K562 (cell line): ENCODE data around the gene LYAR. TPM values are rescaled to one million over a fixed set of nuclear protein-coding genes. Genes with fewer than 3 reads are reported as not detected.

ENCODE experiments used
- ATAC-seq: fragments of 200-7000 bp; cut with Tn5 transposase; 3 replicates; pipeline ENCODE4 v1.9.1; 2020; ENCODE audit warnings: moderate library complexity
- BruUV-seq: library from RNA; stranded (reverse); fragments of 400-500 nt; replicated peaks from 2 replicates; lab custom pipeline; 2021; lab: Mats Ljungman, UMichigan
- CTCF ChIA-PET: fragments of 300-600 bp; formaldehyde crosslinking; extraction: SDS; loops from one replicate; lab custom pipeline; 2021; ENCODE audit warnings: low intra/inter-chr PET ratio; lab: Yijun Ruan, JAX
- POLR2A ChIA-PET: fragments of 300-600, 350-650 bp; sonication (Branson Sonifier 250); formaldehyde crosslinking; extraction: SDS; loops from one replicate; lab custom pipeline; 2021; ENCODE audit warnings: antibody characterized with exemption, inconsistent platforms; lab: Yijun Ruan, JAX
- DNase-seq, 4 experiments: peaks; one replicate each; pipeline versions ENCODE4 v3.0.0 to v3.0.0-alpha.2; 2011 to 2018; ENCODE audit warnings: low spot score in 3 of 4, mixed read lengths in 3 of 4; ENCODE audit errors: extremely low read depth in 1 of 4
- FAIRE-seq: peaks from 2 replicates; lab custom pipeline; 2011; peaks lifted over from hg19 to GRCh38; lab: Jason Lieb, UNC
- H2AFZ ChIP-seq: 2 replicates; pipeline ENCODE4 v1.6.0; 2011; ENCODE audit warnings: low read depth, low read length, control low read depth, inconsistent platforms
- H3K27ac ChIP-seq: fragments of 200-600 bp; 3 replicates; pipeline ENCODE4 v1.8.0; 2011; ENCODE audit warnings: low read depth, mild to moderate bottlenecking, control low read depth, inconsistent platforms, low read length, moderate library complexity, mixed read lengths; ENCODE audit errors: extremely low read depth
- H3K27me3 ChIP-seq, 2 experiments: fragments of 300-600 bp in 1 of 2; 2 replicates in 1 of 2; 3 replicates in 1 of 2; pipeline versions ENCODE4 v1.6.0 to v1.8.0; 2011; ENCODE audit warnings: inconsistent platforms in 2 of 2, low read length in 2 of 2, mild to moderate bottlenecking in 1 of 2, mixed read lengths in 1 of 2, moderate library complexity in 1 of 2; ENCODE audit not compliant: control insufficient read depth in 2 of 2, insufficient read depth in 2 of 2
- H3K36me3 ChIP-seq: fragments of 300-600 bp; 3 replicates; pipeline ENCODE4 v1.8.0; 2011; ENCODE audit warnings: mild to moderate bottlenecking, low read length, inconsistent platforms; ENCODE audit not compliant: control insufficient read depth, insufficient read depth
- H3K4me1 ChIP-seq, 2 experiments: fragments of 200-600 bp in 1 of 2; replicated peaks in 1 of 2; 2 replicates in 1 of 2; 3 replicates in 1 of 2; pipeline versions ENCODE4 v1.5.1 to v1.8.0; 2011; ENCODE audit warnings: inconsistent platforms in 2 of 2, low read length in 2 of 2, mild to moderate bottlenecking in 1 of 2, mixed read lengths in 1 of 2, moderate library complexity in 1 of 2; ENCODE audit not compliant: control insufficient read depth in 2 of 2, insufficient read depth in 2 of 2
- H3K4me2 ChIP-seq: 2 replicates; pipeline ENCODE4 v1.6.1; 2011; ENCODE audit warnings: low read length, control low read depth, inconsistent platforms, mixed read lengths; ENCODE audit not compliant: insufficient read depth
- H3K4me3 ChIP-seq: fragments of 200-600 bp; sonication (generic), shearing (Covaris generic); 2 replicates; pipeline ENCODE4 v1.5.1; 2016; ENCODE audit warnings: control low read depth, inconsistent platforms
- H3K79me2 ChIP-seq: fragments of 200-600 bp; 3 replicates; pipeline ENCODE4 v1.8.0; 2011; ENCODE audit warnings: low read length, inconsistent platforms; ENCODE audit not compliant: control insufficient read depth, insufficient read depth
- H3K9ac ChIP-seq, 2 experiments: 2 replicates each; pipeline versions ENCODE4 v1.6.0 to v1.6.1; 2011; ENCODE audit warnings: low read depth in 2 of 2, low read length in 2 of 2, control low read depth in 1 of 2, inconsistent platforms in 1 of 2, mild to moderate bottlenecking in 1 of 2, mixed read lengths in 1 of 2; ENCODE audit not compliant: insufficient read depth in 1 of 2
- H3K9me1 ChIP-seq: one replicate; pipeline ENCODE4 v1.6.0; 2011; ENCODE audit warnings: inconsistent platforms, mild to moderate bottlenecking, low read length, moderate library complexity; ENCODE audit not compliant: control insufficient read depth, insufficient read depth
- H3K9me3 ChIP-seq: replicated peaks from 2 replicates; pipeline ENCODE4 v1.5.1; 2011; ENCODE audit warnings: low read depth, low read length, inconsistent platforms; ENCODE audit not compliant: control insufficient read depth, insufficient read depth
- H4K20me1 ChIP-seq: replicated peaks from 2 replicates; pipeline ENCODE4 v1.6.1; 2011; ENCODE audit warnings: low read length, inconsistent platforms, mixed read lengths; ENCODE audit not compliant: control insufficient read depth, insufficient read depth
- ARID4B ChIP-seq: sonication (generic); formaldehyde crosslinking; IDR thresholded peaks from 2 replicates; pipeline ENCODE4 v1.8.0; 2022; ENCODE audit warnings: mild to moderate bottlenecking, missing genetic modification reagents
- C11orf30 ChIP-seq: fragments of 450-650 bp; IDR thresholded peaks from 2 replicates; pipeline ENCODE4 v1.6.1; 2016; ENCODE audit warnings: low read depth, mild to moderate bottlenecking
- CEBPB ChIP-seq: fragments of 450-650 bp; IDR thresholded peaks from 2 replicates; pipeline ENCODE4 v1.6.1; 2016; ENCODE audit warnings: missing genetic modification characterization, missing compliant biosample characterization
- CREM ChIP-seq: IDR thresholded peaks from 2 replicates; pipeline ENCODE4 v1.6.1; 2014; ENCODE audit warnings: antibody characterized with exemption, low read depth
- KDM1A ChIP-seq, 2 experiments: fragments of 450-650 bp; IDR thresholded peaks; 2 replicates each; pipeline ENCODE4 v1.6.1; 2016; ENCODE audit warnings: mild to moderate bottlenecking in 2 of 2
- MAX ChIP-seq: sonication (generic); formaldehyde crosslinking; IDR thresholded peaks from 2 replicates; pipeline ENCODE4 v1.9.0; 2022; ENCODE audit warnings: mild to moderate bottlenecking, missing genetic modification reagents
- MAZ ChIP-seq, 2 experiments: fragments of 450-650 bp in 1 of 2; sonication (generic) in 1 of 2; formaldehyde crosslinking; IDR thresholded peaks in 1 of 2; conservative IDR thresholded peaks in 1 of 2; 2 replicates each; pipeline versions ENCODE4 v1.4.0 to v1.5.0; 2020; ENCODE audit warnings: mild to moderate bottlenecking in 1 of 2, missing genetic modification reagents in 1 of 2
- RAD21 ChIP-seq, 2 experiments: fragments of 250-450 bp in 1 of 2; fragments of 450-650 bp in 1 of 2; sonication (Bioruptor Pico) in 1 of 2; formaldehyde crosslinking in 1 of 2; IDR thresholded peaks in 1 of 2; conservative IDR thresholded peaks in 1 of 2; 2 replicates each; pipeline versions ENCODE4 v1.4.0 to v1.8.0; 2020 to 2022; ENCODE audit warnings: mild to moderate bottlenecking in 2 of 2, moderate library complexity in 1 of 2
- RBFOX2 ChIP-seq: fragments of 200-400 bp; formaldehyde crosslinking; IDR thresholded peaks from 2 replicates; pipeline ENCODE4 v1.6.1; 2017; ENCODE audit warnings: low read depth, mild to moderate bottlenecking, low read length, moderate library complexity
- SMAD4 ChIP-seq: fragments of 250-450 bp; sonication (Bioruptor Pico); conservative IDR thresholded peaks from 2 replicates; pipeline ENCODE4 v1.8.0; 2021; ENCODE audit warnings: inconsistent platforms, mild to moderate bottlenecking, moderate library complexity
- TFAP4 ChIP-seq: sonication (generic); formaldehyde crosslinking; IDR thresholded peaks from 2 replicates; pipeline ENCODE4 v1.8.0; 2022; ENCODE audit warnings: missing genetic modification reagents, mild to moderate bottlenecking, moderate library complexity, borderline replicate concordance
- ZBTB2 ChIP-seq: fragments of 450-650 bp; IDR thresholded peaks from 2 replicates; pipeline ENCODE4 v1.6.1; 2016; ENCODE audit warnings: antibody characterized with exemption
- ZBTB7A ChIP-seq: IDR thresholded peaks from 2 replicates; pipeline ENCODE4 v1.6.1; 2011; ENCODE audit warnings: low read depth, mild to moderate bottlenecking, low read length, moderate library complexity, borderline replicate concordance; ENCODE audit not compliant: control insufficient read depth
- WGBS: fragments of 100-300 bp; shearing (Covaris generic); methylation state at CpG from one replicate; pipeline ENCODE4 v1.1.6; 2016; ENCODE audit warnings: low coverage, mixed read lengths; ENCODE audit not compliant: insufficient coverage; ENCODE audit errors: missing lambda C conversion rate; 5-methylcytosine and 5-hydroxymethylcytosine counted together
- in situ Hi-C: fragments of 300-500 bp; cut with MboI; formaldehyde crosslinking; loops from 4 replicates; pipeline ENCODE4 v1.15.0; 2018; ENCODE audit warnings: inconsistent platforms, mixed read lengths
- intact Hi-C: fragments of 100-400 bp; cut with micrococcal nuclease; formaldehyde crosslinking; loops from 2 replicates; pipeline ENCODE4 v1.14.2; 2022
- polyA plus RNA-seq, 8 experiments: library from polyadenylated mRNA; depleted of rRNA in 4 of 8; stranded (reverse) in 5 of 8; unstranded in 3 of 8; fragments of >200 nt; fragmentation: Nextera tagmentation in 2 of 8; fragmentation: Illumina TruSeq in 1 of 8; extraction: Ambion mirVana in 2 of 8; extraction: Trizol in 1 of 8; gene quantifications; 2 replicates each; pipeline versions ENCODE4 v1.2.1 to v1.2.3, GENCODE V29; 2011 to 2014; ENCODE audit warnings: inconsistent platforms in 1 of 8, missing spikeins in 1 of 8
- total RNA-seq, 7 experiments: library from RNA; depleted of rRNA in 6 of 7; stranded (reverse); fragments of >200 nt in 6 of 7; fragmentation: Illumina TruSeq in 2 of 7; extraction: Trizol in 2 of 7; gene quantifications; 2 replicates each; pipeline versions ENCODE4 v1.2.1 to v1.2.3, GENCODE V29; 2011 to 2021; ENCODE audit warnings: low replicate concordance in 1 of 7

Gene LYAR
- total and polyA plus RNA-seq, 9 of the 15 experiments (the other 6 are each of a cell fraction or from before 2014, with no cell fraction given): 28.3 to 172 (median 127) TPM

- Histone ChIP-seq H3K9me1 (no peaks in the 10 kb centered on the region), H4K20me1 (no peaks in the 10 kb centered on the region), H3K4me2 (peak overlapping the region; percentile 63), H3K9me3 (no peaks in the 10 kb centered on the region), H3K79me2 (no peaks in the 10 kb centered on the region), H2AFZ (peak overlapping the region; percentile 99), H3K9ac (peak overlapping the region; percentile 72 to 80), H3K27me3 (no peaks in the 10 kb centered on the region), H3K27ac (peak overlapping the region; percentile 66), H3K36me3 (no peaks in the 10 kb centered on the region; the same call in 2 of the 3 replicates), H3K4me3 (peak overlapping the region; percentile 18; the same call in 1 of the 2 replicates), H3K4me1 (peaks cover 21 to 36% of the 10 kb centered on the region in 2 experiments; a peak in 4 of 5 replicates)
- 8% methylated on average over 21 of the region's 22 CpGs for WGBS
- FAIRE-seq: peak; percentile 71
- in situ Hi-C loops: no loop called here
- ATAC-seq: peak; percentile 93
- no TSS peak for BruUV-seq
- CTCF ChIA-PET: no interaction called here
- intact Hi-C loops: no loop called here
- DNase-seq: peak; percentile 79 to 85 (median 82)
- POLR2A ChIA-PET: interaction anchor here (0.8 kb wide), 1 partner anchor 10 kb away, joined by 3 read pairs; no protein-coding TSS in a partner anchor
- TF ChIP-seq ARID4B (peak; percentile 25; the same call in 1 of the 2 replicates), SMAD4 (peak; percentile 52; the same call in 1 of the 2 replicates), TFAP4 (CRISPR knock-in tag) (peak; percentile 89), CREM (peak; percentile 64; the same call in 1 of the 2 replicates), RBFOX2 (peak; percentile 57), ZBTB2 (peak; percentile 29; the same call in 1 of the 2 replicates), MAX (CRISPR knock-in tag) (peak; percentile 44), CEBPB (peak; percentile 43; the same call in 1 of the 2 replicates), ZBTB7A (peak; percentile 93), C11orf30 (peak; percentile 6; the same call in 1 of the 2 replicates), KDM1A (IDR thresholded peaks at IDR 0.05) (no peak), RAD21 (CRISPR knock-in tag; conservative IDR thresholded peaks at IDR 0.05 in 1 of 2, IDR thresholded peaks at IDR 0.05 in 1 of 2) (peak in 1 of 2 experiments; percentile 28; a peak in 1 of 4 replicates), MAZ (CRISPR knock-in tag; conservative IDR thresholded peaks at IDR 0.05 in 1 of 2, IDR thresholded peaks at IDR 0.05 in 1 of 2) (peak in 1 of 2 experiments; percentile 43; a peak in 1 of 4 replicates)
Observed at GRCh38 chr4:4327652-4328121, 37.7 kb upstream of the LYAR start.
